Tongue (tissue), 2 donors: ENCODE data around the gene FAM111A. TPM values are rescaled to one million over a fixed set of nuclear protein-coding genes. Genes with fewer than 3 reads are reported as not detected.

Experiments used
- DNase-seq: peaks from one replicate; pipeline ENCODE4 v3.0.0-alpha.2; 2015
- total RNA-seq: library from RNA; depleted of rRNA; stranded (reverse); fragments of >200 nt; gene quantifications from one replicate; pipeline ENCODE4 v1.2.3, GENCODE V29; 2014

Gene FAM111A
- total RNA-seq, 1 donor from 2014 or later = 38.4 TPM

DNA sequence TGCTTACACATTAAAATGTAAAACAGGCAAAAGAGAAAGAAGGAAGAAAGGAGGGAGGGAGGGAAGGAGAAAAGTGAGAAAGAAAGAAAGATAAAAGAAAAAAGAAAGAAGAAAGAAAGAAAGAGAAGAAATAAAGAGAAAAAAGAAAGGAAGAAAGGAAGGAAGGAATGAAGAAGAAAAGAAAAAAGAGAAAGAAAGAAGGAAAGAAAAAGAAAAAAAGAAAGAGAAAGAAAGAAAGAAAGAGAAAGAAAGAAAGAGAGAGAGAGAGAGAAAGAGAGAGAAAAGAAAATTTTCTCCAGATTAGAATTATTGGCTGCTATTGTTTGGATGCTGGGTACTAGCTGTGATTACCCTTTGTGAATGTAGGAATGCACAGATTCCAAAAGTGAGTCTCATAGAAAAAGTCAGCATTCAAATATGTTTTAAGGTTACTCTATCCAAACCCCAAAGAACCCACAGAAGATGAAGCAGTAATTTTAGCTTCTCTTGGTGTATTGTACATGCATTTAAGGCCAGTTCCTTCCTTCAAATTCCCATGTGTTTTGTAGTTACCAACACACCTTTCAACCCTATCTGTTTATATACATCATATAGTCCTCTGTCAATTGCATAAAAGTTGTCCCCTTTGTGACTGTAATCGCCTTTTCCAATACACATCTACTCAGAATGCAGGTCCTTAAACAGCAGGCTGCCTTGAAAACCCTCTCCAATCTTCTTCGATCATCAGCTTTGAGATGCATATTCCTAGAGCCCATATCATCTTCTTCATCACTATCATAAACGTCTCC lies 789 bp upstream of the FAM111A start:
- no peak for DNase-seq

DNA sequence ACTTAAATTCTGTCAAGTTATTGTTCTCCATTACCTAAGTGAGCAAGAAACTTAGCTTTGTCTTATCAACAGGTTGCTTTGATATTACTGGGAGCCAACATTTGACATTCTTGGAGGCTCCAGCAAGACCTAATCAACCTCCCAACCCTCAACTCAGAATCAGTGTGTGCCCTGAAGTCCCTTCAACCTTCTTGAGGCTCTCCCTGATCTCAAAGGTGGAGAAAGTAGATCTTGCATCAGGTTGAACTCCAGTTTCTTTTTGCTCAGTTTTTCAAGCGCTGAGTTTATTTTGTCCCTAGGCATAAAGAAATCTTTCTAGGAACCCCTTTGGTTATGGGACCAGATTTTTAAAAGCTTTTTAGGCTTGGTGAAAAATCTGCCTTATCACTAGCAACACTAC lies 1.4 kb downstream of the FAM111A start:
- DNase-seq = no peak

DNA sequence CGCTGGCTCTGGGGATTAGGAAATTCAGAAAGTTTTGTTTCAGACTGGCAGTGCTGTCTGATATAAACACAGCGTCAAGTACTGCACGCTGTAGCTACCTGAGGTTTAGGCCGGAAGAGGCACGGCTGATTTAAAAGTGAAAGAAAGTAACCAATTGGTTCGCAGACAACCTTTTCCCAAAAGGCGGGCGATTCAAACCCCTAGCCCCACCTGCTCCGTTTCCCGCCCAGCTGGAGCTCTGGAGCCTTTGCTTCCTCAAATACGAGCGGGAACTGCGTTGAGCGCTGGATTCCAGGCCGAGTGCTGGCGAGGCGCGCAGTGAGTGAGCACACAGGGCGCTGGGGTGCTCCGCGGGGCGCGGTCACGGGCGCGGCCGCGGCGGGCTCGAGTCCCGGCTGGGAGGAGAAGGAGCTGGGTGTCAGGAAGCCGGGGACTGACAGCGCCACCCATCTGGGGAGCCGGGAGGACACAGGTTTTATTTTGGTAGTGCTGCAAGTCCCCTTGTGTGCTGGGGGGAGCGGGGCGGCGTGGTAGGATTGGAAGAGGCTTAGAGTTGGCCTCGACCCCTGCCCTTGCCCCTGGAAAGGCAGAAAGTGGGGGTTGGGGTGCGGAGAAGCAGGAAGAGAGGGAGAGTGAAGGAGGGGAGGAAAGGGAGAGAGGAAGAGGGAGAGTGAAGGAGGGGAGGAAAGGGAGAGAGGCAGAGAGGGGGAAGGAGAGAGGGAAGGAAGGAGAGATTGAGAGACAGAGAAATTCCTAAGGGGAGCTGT lies 2.1 kb downstream of the FAM111A start:
- DNase-seq = peak; percentile 94

DNA sequence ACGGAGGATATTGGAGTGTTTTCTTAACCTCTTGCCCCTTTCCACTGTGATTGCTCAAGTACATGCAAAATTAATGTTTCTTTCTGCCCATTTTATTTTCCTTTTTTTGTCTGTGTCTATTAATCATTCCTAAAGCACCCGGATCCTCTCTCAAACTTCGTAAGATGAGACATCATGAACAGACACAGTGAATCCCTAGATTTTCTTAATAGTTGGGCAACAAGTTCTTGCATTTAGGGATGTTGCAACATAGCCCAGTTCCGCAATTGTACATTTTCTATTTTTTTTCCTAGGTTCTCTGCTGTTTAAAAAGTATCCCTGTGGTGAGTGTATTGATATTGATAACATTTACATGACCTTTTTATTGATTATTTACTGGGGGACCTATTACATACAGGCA lies 2.9 kb downstream of the FAM111A start:
- DNase-seq = peak; percentile 5

DNA sequence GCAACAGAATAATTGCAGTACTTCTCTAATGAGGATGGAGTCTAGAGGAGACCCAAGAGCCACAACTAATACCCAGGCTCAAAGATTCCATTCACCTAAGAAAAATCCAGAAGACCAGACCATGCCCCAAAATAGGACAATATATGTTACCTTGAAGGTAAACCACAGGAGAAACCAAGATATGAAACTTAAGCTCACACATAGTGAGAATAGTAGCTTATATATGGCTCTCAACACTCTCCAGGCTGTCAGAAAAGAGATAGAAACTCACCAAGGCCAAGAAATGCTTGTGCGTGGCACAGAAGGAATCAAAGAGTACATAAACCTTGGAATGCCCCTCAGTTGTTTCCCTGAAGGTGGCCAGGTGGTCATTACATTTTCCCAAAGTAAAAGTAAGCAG lies 9.1 kb downstream of the FAM111A start:
- DNase-seq = no peak

DNA sequence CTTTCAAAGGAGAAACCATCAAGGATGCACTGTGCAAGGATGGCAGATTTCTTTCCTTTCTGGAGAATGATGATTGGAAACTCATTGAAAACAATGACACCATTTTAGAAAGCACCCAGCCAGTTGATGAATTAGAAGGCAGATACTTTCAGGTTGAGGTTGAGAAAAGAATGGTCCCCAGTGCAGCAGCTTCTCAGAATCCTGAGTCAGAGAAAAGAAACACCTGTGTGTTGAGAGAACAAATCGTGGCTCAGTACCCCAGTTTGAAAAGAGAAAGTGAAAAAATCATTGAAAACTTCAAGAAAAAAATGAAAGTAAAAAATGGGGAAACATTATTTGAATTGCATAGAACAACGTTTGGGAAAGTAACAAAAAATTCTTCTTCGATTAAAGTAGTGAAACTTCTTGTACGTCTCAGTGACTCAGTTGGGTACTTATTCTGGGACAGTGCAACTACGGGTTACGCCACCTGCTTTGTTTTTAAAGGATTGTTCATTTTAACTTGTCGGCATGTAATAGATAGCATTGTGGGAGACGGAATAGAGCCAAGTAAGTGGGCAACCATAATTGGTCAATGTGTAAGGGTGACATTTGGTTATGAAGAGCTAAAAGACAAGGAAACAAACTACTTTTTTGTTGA lies 9.8 kb downstream of the FAM111A start:
- DNase-seq = no peak

DNA sequence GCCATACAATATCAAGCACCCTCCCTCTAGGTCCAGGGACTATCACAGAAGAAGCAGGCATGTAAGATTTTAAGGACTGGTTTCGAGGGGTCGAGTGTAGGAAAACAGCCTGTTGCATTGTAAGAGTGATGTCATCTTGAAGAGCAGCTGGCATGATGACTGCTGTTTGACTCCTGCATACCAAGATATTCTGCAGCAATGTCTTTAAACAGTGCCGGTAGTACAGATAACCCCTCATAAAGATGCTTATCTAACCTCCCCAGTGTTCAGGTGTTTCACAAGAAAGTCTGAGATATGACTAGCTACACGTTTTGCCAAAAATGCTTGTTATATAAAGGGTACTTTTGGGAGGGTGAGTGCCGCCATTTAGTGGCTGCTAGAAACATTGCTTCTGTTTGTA lies 12.0 kb downstream of the FAM111A start:
- no peak for DNase-seq

DNA sequence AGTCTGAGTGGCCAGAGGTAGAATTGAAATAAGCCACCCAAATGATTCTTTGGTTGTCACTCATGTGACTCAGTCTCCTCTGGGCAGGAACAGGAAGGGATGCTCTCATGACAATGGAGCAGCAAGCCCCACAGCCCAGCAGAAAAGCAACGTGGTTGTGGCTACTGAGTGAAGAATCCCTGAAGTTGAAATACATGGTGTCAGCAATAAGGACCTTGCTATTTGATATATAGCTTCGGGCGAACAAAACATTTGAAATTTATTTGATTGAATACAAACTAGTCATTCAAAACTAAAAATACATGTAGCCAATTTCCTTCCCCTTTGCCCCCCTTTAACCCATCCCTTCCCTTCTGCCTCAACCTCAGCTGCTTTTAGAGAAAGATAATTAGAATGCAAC lies 14.8 kb downstream of the FAM111A start:
- DNase-seq = no peak

DNA sequence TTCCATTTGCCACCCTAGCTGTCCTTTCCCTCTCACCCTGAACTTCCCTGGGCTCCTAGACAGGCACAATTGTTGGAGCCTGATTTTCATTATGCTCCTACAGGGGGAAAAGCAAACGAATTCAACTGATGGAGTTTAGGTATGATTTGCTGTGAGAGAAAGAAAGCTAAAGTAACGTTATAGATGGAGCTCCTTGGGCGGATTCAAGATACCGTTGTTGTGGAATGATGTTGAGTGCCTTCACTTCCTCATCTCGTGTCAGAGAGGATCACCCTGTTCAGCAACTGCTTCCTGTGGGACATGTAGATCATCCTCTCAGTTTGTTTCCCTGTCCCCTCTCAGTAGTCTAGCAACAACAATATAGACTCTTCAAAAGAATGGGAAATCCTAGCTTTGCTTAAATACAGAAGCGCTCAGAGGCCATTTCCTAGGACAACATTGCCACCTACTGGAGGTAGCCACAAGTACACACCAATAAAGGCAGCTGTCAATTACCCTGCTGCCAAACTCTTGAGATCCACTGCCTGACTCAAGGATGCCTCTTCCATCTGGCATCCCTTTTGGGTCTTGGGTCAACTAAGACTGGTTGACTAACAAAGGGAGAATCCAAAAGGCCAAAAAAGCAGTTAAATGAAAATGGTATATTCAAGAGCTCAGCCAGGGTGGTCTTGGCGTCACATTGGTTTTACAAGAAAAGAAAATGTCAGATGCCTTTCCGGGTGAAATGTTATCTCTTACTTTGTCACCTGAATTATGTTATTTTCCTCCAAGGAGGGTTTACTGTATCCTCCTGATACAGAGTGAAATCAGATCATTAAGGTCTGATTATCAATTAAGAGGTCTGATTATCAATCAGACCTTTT lies 15.8 kb downstream of the FAM111A start:
- DNase-seq = peak; percentile 86

DNA sequence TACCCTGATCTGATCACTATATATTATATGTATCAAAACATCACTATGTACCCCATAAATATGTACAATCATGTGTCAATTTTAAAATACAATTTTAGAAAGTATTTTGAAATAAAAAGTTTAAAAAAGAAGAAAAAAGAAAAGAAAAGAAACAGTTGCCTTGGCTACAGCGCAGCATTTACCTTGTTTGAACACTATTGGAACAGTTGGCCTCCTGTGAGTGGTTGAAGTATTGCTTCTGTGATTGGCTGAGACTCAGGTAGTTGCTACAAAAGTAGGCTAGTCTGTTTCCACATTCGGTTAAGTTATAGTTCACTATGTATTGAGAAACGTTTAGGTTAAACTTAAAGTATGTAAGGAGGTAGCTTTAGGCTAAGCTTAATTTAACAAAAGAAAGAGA lies 21.4 kb downstream of the FAM111A start:
- DNase-seq = no peak

DNA sequence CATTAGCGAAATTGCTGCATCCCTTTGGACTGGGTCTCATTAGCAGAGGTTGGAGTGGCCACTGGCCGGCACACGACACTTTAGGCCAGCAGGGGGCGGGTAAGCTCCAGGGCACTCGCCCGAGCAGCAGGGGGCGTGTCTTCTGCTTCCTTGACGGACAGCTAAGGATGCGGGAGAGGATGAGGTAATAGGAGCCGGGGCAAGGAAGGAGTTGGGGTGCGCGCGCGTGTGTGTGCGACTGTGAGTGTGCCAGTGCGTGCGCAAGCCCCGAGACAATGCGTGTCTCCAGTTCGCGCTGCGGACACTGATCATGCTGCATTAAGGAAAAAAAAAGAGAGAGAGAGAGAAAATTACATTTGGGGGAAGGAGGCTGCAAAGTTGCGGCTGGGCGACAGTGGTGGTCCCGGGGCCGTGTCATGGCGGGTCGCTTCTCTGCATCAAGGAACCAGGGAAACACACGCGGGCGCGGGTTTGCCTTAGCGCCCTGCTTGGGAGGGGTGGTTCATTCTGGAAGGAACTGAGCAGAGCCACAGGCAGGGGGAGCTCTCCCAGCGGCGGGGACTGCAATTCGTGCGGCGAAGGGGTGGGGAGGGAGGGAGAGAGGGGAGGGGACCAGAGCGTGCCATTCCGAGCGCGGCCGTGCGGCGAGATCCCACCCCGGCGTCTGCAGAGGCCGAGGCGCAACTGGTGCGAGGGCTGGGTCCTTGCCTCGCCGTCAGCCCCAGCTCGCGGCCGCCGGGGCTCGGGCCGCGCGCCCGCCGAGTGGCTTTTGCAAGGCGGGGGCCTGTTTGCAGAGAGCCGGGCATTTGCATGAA lies 29.1 kb downstream of the FAM111A start, which contains the start of gene DTX4:
TSS of gene DTX4 (plus strand) at position 625 of the 815 bp plus-strand sequence. CDS start 464 bp downstream, outside the sequence.
- DNase-seq = peak; percentile 97

DNA sequence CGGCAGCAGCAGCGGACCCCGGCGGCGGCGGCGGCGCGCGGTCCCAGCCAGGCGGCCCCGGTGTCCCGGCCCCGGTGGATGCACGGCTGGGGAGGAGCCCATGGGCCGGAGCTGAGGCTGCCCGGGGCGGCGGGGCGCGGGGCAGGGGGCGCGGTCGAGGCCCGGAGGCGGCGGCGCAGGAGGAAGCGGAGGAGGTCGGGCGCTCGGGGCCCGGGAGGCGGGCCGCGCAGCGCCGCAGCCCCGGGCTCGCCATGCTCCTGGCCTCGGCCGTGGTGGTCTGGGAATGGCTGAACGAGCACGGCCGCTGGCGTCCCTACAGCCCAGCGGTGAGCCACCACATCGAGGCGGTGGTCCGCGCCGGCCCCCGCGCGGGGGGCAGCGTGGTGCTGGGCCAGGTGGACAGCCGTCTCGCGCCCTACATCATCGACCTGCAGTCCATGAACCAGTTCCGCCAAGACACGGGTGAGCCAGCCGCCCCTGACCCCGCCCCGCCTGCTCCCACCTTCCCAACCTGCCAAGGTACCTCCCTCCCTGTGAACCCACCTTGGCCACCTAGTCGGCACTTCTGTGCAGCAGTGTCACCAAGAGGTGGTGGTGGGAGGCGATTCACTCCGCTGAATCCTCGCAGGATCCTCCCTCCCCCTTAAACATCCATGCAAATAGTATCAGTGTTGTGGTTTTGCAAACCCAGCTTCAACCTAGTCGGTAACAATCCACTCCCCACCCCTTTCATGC lies 29.9 kb downstream of the FAM111A start:
- DNase-seq = peak; percentile 34

DNA sequence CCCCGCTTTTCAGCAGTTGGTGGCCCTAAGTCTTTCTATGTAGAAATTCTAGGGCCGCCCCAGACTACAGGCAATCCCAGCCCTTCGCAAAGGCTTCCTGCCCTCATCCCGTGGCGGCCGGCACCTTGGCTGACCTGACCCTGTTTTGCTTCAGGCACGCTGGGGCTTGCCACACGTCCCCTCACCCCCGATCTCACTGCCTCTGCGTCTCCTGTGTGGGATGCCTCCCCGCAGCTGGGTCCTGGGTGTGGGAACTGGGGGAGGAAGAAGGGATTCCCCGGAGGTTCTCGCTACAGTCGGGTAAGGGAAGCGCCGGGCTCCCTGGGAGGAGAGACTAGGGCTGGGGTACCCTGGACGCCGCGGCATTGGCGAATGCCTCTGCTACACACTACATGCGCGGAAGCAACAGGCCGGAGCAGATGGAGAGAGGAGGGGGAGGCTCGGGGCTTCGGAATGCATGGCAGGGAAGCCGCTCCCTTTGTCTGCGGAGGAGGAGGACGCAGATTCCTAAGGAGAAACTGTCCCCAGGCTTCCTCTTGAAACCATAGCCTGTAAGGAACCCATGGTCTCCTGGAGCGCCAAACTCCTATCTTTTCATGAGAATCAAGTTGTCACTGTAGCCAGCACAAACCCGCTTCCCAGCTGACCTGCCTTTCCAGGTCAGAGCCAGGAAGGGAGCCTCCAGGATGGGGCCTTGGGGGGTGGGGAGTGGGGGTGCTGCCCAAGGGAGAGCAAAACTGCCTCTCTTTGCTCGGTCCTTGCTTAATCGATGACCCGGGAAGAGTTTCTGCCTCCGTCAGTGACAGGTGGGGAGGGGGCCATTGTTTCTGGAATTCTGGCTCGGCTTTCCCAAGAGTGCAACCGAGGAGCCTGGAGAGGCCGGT lies 30.7 kb downstream of the FAM111A start:
- peak; percentile 77 for DNase-seq

DNA sequence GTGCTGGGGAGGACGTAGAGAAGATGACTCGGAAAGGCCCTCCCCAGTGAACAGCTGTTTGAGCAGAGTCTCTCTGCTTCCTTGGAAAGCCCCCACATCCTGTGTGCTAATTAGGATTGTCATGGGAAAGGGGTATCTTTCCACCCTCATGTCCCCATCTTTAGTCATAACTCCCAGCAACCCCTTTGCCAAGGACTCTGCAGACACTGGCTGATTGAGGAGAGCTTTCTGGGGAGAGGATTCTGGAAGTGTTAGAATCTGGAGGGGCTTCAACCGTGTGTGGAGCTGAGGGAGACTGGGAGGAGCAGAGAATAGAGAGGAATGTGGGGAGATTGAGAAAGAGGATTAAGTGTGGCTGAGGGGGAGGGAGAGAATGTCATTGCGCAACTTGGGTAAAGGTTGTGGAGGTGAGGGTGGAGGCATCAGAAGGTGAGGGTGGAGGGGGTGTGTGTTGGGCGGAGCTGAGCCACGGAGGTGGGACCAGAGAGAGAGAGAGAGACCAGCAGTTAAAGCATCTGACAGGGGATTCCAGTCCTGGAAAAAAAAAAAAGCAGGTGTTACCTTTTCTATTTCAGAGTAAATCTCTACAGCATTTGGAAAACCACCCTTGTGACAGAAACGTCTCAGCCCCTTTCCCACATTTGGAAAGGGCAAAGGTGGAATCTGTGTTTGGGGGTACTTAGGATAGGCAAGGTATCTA lies 31.5 kb downstream of the FAM111A start:
- peak; percentile 85 for DNase-seq

DNA sequence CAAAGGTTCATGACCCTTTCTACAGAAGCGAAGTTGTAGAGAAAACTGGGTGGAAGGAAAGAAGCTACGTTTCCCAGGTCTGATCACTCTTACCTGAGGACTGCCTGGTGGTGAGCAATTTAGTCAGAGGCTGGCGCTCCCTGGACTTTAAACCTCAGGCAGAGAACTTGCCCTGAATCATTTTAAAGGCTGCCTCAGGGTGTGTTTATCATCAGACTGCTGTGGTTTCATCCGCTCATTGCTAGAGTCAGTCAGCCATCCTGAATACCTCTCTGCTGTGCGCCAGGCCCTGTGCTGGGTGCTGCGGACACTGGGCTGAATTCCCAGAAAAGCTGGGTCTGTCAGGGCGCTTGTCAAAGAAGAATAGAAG lies 32.0 kb downstream of the FAM111A start:
- no peak for DNase-seq

DNA sequence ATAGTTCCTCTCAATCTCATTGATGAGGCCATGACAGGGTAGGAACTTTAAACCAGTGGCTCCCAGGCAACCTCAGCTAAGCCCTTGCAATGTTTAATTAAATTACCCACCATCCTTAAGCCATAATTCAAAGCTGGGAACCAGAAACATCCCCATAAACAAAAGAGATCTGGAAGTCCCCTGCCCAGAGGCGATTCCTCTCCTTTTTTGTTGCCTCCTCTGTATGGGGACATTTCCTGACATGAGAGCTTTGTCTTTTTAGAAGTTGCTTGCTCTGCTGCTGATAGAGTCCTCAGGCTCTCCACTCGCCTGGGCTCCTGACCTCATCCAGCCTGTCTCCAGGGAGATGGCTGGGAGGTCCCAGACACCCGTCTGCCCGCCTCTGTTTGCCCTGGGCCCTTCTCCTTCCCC lies 32.4 kb downstream of the FAM111A start:
- no peak for DNase-seq

DNA sequence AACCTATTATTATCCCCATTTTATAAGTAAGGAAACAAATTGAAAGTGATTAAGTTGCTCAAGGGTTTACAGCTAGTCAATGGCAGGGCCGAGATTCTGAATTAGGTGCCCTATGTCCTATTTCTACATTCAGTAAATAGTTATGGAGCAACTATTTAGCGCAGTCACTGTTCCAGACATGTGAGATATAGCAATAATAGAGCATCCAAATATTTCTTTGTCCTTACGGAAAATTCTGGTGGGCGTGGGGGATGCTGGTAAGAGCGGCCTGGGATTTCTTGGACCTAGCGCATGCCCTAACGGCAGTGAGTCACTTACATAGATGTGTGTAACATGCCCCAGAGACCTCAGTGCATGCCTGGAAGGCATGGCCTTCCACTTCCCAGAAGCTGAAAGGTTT lies 33.7 kb downstream of the FAM111A start:
- no peak for DNase-seq

DNA sequence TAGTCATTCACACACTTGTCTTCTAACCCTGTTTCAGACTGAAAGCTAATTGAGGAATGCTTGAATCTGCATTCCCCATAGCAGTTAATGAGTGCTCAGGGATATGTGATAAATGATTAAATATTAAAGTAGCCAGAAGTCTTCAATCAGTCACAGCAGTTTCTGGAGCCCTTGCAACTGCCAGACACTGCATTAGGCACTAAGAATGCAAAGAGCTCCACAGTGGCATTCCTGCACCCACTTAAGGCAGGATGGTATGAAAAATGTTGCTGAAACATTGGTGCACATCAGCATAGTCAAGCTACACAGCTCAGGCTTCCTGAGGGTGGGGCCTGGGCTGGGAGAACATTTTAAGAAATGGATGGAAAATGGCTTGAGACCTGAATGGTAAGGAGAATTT lies 35.7 kb downstream of the FAM111A start:
- DNase-seq = no peak

DNA sequence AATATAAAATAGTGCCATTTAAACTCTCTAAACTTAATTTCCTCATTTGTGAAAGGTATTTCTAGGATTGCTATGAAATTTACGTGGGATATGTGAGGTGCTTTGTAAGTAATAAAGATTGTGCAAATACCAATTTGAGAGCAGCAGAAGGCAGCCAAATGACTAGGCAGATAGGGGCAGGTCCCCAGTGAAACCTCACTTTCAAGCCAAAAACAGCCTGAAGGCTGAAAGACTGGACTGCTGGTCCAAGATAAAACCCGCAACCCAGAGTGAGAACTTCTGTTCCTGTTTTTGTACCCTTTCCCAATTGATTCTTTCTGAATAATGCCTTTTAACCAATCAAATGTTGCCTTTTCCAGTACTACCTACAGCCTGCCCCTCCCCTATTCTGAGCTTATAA lies 36.5 kb downstream of the FAM111A start:
- no peak for DNase-seq
